ENCODE results near the gene ZDHHC22. TPM values are rescaled to one million over a fixed set of nuclear protein-coding genes. Genes with fewer than 3 reads are reported as not detected.

Gene ZDHHC22
- total and polyA plus RNA-seq, 9 donors: 0.09 to 0.61 (median 0.42) TPM

DNA sequence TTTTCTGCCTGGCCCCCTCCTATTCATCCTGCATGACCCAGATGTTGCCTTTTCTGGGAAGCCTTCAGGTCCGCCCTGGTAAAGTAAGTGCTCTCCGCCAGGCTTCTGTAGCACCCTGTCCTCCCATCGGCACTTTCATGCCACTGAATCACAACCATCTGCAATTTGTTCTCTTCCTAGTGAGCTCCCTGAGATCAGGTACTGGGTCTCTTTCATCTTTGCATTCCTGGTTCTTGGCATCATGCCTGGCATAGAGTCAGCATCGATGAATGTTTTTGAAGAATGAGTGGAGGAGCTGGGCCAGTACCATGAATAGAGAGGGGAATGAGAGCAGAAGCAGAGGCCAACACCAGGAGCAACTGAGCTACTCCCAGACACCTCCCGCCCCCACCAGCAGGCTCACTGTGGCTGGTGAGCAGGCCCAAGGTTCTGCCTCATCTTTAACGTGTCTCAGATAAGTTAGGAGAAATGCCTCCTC is 13.1 kb downstream of the ZDHHC22 start:
- Histone ChIP-seq H3K9me3 (replicated peaks; ENCODE audit: control insufficient read depth, low read depth, low read length) (no peaks in the 10 kb centered on the region), H3K4me1 (ENCODE audit: control insufficient read depth, insufficient read depth, low read length) (peaks cover 13% of the 10 kb centered on the region), H3K4me3 (ENCODE audit: low read length) (no peak overlapping the region), H3K27me3 (ENCODE audit: control insufficient read depth, insufficient read depth, low read length) (peaks cover 48% of the 10 kb centered on the region), H3K36me3 (ENCODE audit: control insufficient read depth, insufficient read depth, low read length) (no peaks in the 10 kb centered on the region), H3K27ac (ENCODE audit: low read length) (no peak overlapping the region)
- WGBS (ENCODE audit: insufficient coverage): 79% methylated on average over 2 of the region's 6 CpGs
- DNase-seq: no peak

DNA sequence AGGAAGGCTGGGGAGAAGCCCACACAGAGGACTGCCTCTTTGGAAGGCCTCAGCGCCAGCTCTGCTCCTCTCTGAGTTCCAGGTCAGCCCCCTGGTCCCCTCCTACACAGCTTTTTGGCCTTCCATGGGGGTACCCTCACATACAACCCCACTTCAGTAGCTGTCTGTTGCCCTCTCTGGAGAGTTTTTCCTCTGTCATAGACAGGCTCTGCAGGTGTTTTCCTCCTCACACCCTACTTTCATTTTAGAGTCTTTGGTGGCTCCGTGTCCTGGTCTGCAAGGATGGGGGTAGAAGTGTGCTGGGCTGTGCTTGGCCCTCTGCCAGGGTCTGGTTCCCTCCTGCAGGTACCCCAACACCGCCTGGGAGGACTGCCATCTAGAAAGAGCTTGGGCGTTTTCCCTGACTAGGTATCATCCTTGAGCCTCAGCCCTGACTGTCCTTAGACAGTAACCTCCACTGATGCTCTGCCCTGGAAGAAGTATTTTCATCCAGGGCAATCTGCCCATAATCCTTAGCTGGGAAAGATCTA is 15.1 kb downstream of the ZDHHC22 start:
- DNase-seq: no peak
- no peak overlapping the region for H3K4me3 ChIP-seq (ENCODE audit: low read length)
- H3K27ac ChIP-seq (ENCODE audit: low read length): no peak overlapping the region
- H3K9me3 ChIP-seq (replicated peaks; ENCODE audit: control insufficient read depth, low read depth, low read length): no peaks in the 10 kb centered on the region
- peaks cover 13% of the 10 kb centered on the region for H3K4me1 ChIP-seq (ENCODE audit: control insufficient read depth, insufficient read depth, low read length)
- peaks cover 45% of the 10 kb centered on the region for H3K27me3 ChIP-seq (ENCODE audit: control insufficient read depth, insufficient read depth, low read length)
- WGBS (ENCODE audit: insufficient coverage): 100% methylated on average over 2 of the region's 4 CpGs
- no peaks in the 10 kb centered on the region for H3K36me3 ChIP-seq (ENCODE audit: control insufficient read depth, insufficient read depth, low read length)

DNA sequence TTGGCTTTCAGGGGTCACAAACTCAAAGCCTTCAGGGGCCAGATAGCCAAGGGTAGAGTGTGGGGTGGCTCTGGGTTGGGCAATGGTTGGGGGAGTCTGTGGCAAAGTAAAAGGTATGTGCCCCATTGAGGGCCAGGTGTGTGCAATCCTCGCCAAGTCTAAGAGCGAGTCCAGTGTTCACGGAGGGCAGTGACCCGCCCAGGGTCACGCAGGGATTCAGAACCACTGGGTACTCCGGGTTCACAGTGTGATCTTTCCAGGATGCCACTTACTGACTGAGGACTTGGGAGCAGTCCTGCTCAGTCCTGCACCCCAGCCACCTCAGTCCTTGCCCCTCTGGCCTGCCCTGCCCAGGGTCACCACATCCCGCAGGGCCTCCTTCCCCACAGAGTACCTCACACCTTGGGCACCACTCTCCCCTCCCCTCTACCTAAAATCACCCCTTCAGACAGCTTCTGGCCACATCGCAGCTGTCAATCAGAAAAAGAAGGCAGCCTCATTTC is 15.7 kb downstream of the ZDHHC22 start:
- WGBS (ENCODE audit: insufficient coverage): 85% methylated on average over 8 of the region's 8 CpGs
- Histone ChIP-seq H3K9me3 (replicated peaks; ENCODE audit: control insufficient read depth, low read depth, low read length) (no peaks in the 10 kb centered on the region), H3K4me1 (ENCODE audit: control insufficient read depth, insufficient read depth, low read length) (peaks cover 13% of the 10 kb centered on the region), H3K27ac (ENCODE audit: low read length) (no peak overlapping the region), H3K36me3 (ENCODE audit: control insufficient read depth, insufficient read depth, low read length) (peaks cover 3% of the 10 kb centered on the region), H3K27me3 (ENCODE audit: control insufficient read depth, insufficient read depth, low read length) (peaks cover 45% of the 10 kb centered on the region), H3K4me3 (ENCODE audit: low read length) (no peak overlapping the region)
- no peak for DNase-seq

DNA sequence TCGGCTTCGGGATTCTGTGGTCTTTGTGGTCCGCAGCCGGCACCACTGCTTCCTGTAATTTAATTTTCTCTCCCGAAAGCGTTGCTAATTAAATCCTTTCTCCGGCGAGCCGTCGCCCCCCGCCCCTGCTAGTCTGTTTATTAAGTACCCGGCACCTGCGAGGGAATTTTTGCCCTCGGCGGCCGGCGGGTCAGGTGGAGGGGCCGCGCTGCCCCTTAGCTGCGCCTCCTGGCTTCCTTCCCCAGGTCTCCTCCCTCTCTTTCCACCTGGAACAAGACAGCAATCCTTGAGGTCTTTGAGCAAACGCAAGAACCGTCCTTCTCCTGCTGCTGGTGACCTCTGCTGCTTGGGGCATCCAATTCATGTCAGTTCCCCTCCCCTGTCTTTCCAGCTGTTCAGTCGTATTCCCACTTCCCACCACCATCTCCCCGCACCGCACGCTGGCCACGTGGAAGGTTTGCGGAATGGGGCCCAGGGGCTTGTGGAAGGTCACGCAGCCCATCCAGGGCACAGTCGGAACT is 16.2 kb downstream of the ZDHHC22 start:
- Histone ChIP-seq H3K9me3 (replicated peaks; ENCODE audit: control insufficient read depth, low read depth, low read length) (no peaks in the 10 kb centered on the region), H3K4me3 (ENCODE audit: low read length) (no peak overlapping the region), H3K4me1 (ENCODE audit: control insufficient read depth, insufficient read depth, low read length) (peaks cover 13% of the 10 kb centered on the region), H3K27ac (ENCODE audit: low read length) (no peak overlapping the region), H3K36me3 (ENCODE audit: control insufficient read depth, insufficient read depth, low read length) (peaks cover 3% of the 10 kb centered on the region), H3K27me3 (ENCODE audit: control insufficient read depth, insufficient read depth, low read length) (peaks cover 43% of the 10 kb centered on the region)
- no peak for DNase-seq
- 6% methylated on average over 30 of the region's 30 CpGs for WGBS (ENCODE audit: insufficient coverage)

DNA sequence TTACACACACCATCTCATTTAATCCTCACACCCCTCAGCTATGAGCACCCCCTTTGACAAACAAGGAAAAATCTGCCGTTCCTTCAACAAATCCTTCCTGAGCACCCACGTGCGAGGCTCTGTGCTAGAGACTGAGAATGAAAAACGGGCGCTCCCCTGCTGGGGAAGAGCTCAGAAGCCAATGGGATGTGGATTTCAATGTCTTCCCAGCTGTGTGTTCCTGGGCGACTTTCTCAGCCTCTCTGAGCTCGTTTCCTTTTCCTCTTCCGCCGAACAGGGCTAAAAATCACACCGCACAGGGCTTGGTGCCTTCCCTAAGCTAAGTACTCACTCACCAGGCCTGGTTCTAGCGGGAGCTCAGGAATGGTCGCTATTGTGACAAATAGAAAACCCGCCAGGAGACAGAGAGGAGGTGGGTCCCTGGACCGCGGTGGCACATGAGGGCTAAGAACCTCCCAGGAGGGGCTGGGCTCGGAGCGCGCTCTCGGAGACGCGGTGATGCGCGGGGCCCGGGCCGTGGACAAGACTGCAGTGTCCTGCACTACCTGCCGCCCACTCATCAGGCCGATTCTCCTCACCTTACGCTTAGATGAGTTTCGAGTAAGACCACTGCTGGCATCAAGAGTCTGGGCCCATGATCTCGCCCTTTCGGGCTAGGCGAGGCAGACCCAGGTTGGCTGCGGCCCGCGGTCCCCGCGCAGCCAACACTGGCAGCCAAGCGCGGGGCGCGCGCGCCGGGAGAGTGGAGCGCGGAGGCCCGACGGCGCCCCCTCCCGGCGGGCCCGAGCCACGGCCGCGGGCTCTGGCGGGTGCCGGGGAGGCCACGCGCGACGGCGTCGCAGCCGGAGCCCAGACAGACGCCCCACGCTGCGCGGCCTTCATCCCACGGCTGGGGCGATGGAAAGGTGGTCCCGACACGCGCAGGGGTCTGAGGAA is 17.0 kb downstream of the ZDHHC22 start:
- Histone ChIP-seq H3K9me3 (replicated peaks; ENCODE audit: control insufficient read depth, low read depth, low read length) (no peaks in the 10 kb centered on the region), H3K27me3 (ENCODE audit: control insufficient read depth, insufficient read depth, low read length) (peaks cover 42% of the 10 kb centered on the region), H3K4me1 (ENCODE audit: control insufficient read depth, insufficient read depth, low read length) (peaks cover 13% of the 10 kb centered on the region), H3K27ac (ENCODE audit: low read length) (no peak overlapping the region), H3K4me3 (ENCODE audit: low read length) (peak overlapping the region; percentile 45), H3K36me3 (ENCODE audit: control insufficient read depth, insufficient read depth, low read length) (peaks cover 3% of the 10 kb centered on the region)
- DNase-seq: peak; percentile 36
- WGBS (ENCODE audit: insufficient coverage): 4% methylated on average over 68 of the region's 73 CpGs

DNA sequence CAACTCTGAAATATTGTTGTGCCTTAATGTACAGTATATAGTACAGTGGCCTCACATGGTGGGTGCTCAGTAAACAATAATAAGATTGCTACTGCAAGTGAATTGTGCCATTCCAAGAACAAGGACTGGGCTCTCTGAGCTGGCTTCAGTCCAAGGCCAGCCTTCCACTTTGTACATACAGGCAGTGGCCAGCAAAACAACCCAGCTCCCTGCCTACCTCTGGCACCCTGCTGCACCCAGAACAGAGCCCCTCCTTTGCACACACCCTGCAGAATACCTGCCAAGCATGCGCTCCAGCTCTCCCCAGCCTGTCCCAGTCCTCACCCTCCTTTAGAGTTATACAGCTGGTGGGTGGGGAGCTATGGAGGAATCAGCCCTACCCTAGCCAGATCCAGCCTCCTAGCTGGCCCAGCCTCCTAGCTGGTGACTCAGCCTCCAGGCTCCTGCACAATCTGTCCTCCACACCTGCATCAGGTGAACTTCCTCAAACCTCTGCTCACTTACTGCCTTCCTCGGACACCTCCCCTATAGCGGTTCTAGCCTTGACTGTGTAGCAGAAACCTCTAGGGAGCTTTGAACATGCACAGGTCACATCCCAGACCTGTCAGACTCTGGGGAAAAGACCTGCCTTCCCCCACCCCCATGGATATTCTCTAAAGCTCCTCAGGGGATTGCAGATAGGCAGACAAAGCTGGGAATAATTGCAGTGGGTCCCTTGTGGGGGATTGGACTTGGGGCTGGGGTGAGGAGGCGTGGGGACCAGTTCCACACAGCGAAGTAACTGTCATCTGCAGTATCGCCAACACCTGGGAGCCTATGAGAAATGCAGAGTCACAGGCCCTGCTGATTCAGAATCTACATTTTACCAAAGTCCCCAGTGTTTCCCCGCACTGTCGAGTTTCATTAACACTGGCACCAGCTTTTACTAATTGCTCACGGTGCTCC is 17.9 kb downstream of the ZDHHC22 start:
- H3K27me3 ChIP-seq (ENCODE audit: control insufficient read depth, insufficient read depth, low read length): peaks cover 42% of the 10 kb centered on the region
- H3K4me1 ChIP-seq (ENCODE audit: control insufficient read depth, insufficient read depth, low read length): peaks cover 13% of the 10 kb centered on the region
- peaks cover 6% of the 10 kb centered on the region for H3K36me3 ChIP-seq (ENCODE audit: control insufficient read depth, insufficient read depth, low read length)

DNA sequence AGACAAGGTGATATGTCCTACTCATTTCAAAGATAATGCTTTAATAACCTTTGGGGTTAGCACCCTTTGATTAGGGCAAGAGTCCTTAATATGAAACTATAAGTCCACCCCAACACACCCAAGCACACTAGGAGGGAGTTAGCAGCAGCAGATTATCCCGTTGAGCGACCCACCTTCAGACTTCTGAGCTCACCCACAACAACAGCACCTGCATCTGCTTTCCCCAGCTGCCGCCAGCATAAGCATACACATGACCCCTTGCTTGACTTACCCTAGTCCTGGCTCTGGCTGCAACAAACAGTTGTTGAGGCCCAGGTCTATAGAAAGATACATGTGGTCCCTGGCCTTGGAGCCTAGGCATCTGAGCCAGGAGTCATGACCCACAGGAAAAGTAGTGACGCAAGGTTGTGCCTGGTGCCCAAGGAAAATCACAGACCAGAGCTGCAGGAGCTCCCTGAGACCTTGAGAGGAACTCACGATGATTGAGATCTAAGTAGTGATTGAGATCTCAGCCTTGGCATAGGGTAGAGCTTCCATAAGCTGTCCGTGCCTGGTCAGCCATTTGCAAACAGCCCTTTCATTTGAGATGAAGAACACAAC is 19.0 kb downstream of the ZDHHC22 start:
- H3K27ac ChIP-seq (ENCODE audit: low read length): no peak overlapping the region
- no peaks in the 10 kb centered on the region for H3K9me3 ChIP-seq (replicated peaks; ENCODE audit: control insufficient read depth, low read depth, low read length)
- 82% methylated on average over 4 of the region's 6 CpGs for WGBS (ENCODE audit: insufficient coverage)
- no peak for DNase-seq
- peaks cover 6% of the 10 kb centered on the region for H3K36me3 ChIP-seq (ENCODE audit: control insufficient read depth, insufficient read depth, low read length)
- peaks cover 13% of the 10 kb centered on the region for H3K4me1 ChIP-seq (ENCODE audit: control insufficient read depth, insufficient read depth, low read length)
- H3K27me3 ChIP-seq (ENCODE audit: control insufficient read depth, insufficient read depth, low read length): peaks cover 37% of the 10 kb centered on the region
- H3K4me3 ChIP-seq (ENCODE audit: low read length): no peak overlapping the region

More for the DNA sequence above, 17.9 kb downstream of the ZDHHC22 start:
- Histone ChIP-seq H3K4me3 (ENCODE audit: low read length) (no peak overlapping the region), H3K27ac (ENCODE audit: low read length) (no peak overlapping the region), H3K9me3 (replicated peaks; ENCODE audit: control insufficient read depth, low read depth, low read length) (no peaks in the 10 kb centered on the region)
- DNase-seq: no peak
- 86% methylated on average over 5 of the region's 9 CpGs for WGBS (ENCODE audit: insufficient coverage)

DNA sequence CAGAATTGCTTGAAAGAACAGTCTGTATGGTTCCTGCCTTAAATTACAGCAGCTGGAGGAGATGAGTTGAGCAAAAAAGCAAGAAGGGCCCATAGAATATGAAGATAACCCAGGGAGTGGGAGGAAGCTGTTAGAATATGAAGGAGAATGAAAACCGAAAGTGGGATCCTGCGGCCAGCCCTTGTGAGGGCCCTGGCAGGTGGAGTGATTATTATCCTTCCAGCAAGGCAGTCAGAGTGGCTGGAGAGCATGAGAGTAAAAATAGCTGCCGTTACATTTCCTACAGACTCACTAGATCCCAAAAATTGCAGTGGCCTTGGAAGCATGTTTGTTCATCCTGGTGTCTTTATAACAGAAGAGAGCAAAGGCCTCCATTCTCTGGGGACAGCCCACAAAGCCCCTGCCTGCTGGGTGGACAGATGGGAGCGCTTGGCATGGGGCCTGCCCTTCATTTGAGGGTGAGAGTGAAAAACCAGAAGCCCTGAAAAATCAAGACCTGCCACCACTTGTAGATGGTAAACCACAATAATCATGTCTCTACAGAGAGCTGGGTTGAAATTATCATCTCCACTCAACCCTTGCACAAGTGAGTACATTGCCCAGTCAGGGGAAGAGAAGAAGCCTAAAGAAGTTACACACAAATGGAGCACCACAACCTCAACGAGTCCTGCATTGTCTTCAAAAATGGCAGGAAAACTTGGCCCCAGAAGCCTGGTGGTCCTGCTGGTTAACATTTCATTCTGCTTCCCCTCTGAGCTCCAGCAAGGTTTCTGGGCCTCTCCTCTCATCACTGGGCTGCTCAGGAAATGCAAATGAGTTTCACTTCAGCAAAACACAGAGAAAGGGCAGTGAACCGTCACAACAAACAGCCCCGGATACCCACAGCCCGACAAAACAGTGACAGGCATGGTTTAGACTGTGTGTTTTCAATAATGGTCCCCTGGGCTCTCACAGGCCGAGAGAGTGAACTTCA is 20.5 kb downstream of the ZDHHC22 start:
- DNase-seq: no peak
- H3K27me3 ChIP-seq (ENCODE audit: control insufficient read depth, insufficient read depth, low read length): peaks cover 28% of the 10 kb centered on the region
- WGBS (ENCODE audit: insufficient coverage): 42% methylated on average over 2 of the region's 9 CpGs
- H3K4me3 ChIP-seq (ENCODE audit: low read length): no peak overlapping the region
- peaks cover 10% of the 10 kb centered on the region for H3K36me3 ChIP-seq (ENCODE audit: control insufficient read depth, insufficient read depth, low read length)
- peaks cover 13% of the 10 kb centered on the region for H3K4me1 ChIP-seq (ENCODE audit: control insufficient read depth, insufficient read depth, low read length)
- H3K27ac ChIP-seq (ENCODE audit: low read length): peak overlapping the region; percentile 38
- no peaks in the 10 kb centered on the region for H3K9me3 ChIP-seq (replicated peaks; ENCODE audit: control insufficient read depth, low read depth, low read length)

All from muscle of leg (tissue), 11 donors.